B cell (primary cell): Measurements from ENCODE around the gene GMIP.

Experiments used
- CTCF ChIP-seq: fragments of 200-600 bp; IDR thresholded peaks from one replicate; pipeline ENCODE4 v1.8.0; 2022; ENCODE audit warnings: antibody characterized with exemption, mild to moderate bottlenecking
- EZH2 ChIP-seq: IDR thresholded peaks from 2 replicates; pipeline ENCODE4 v1.6.1; 2012; ENCODE audit warnings: borderline replicate concordance, low read depth, mild to moderate bottlenecking, moderate library complexity, low read length; ENCODE audit not compliant: insufficient read depth, poor library complexity, severe bottlenecking

- no peak for TF ChIP-seq CTCF
- TF ChIP-seq EZH2, result no peak
These were observed 48.2 kb upstream of the GMIP start for GRCh38 chr19:19691683-19692082.
